Neuronal stem cell (in vitro differentiated cells): ENCODE measurements around the gene OTP.

Experiments
- DNase-seq: peaks from one replicate; pipeline ENCODE4 v3.0.0-alpha.2; 2013; ENCODE audit warnings: low spot score
- H2AFZ ChIP-seq: one replicate; pipeline ENCODE4 v1.6.1; 2013; ENCODE audit warnings: mild to moderate bottlenecking, low read length, inconsistent platforms
- H2AK5ac ChIP-seq: 2 replicates; pipeline ENCODE4 v1.6.1; 2013; ENCODE audit warnings: low read depth, mild to moderate bottlenecking, inconsistent platforms, low read length, moderate library complexity, mixed read lengths
- H2BK120ac ChIP-seq: 2 replicates; pipeline ENCODE4 v1.6.1; 2013; ENCODE audit warnings: low read depth, mild to moderate bottlenecking, inconsistent platforms, low read length, moderate library complexity, mixed read lengths
- H2BK12ac ChIP-seq: one replicate; pipeline ENCODE4 v1.6.1; 2013; ENCODE audit warnings: low read length, inconsistent platforms
- H2BK15ac ChIP-seq: 2 replicates; pipeline ENCODE4 v1.6.1; 2013; ENCODE audit warnings: mild to moderate bottlenecking, low read length, inconsistent platforms, mixed read lengths
- H2BK5ac ChIP-seq: one replicate; pipeline ENCODE4 v1.6.1; 2013; ENCODE audit warnings: inconsistent platforms, mild to moderate bottlenecking, low read length, moderate library complexity
- H3K14ac ChIP-seq: one replicate; pipeline ENCODE4 v1.6.1; 2013; ENCODE audit warnings: low read length, inconsistent platforms
- H3K18ac ChIP-seq: 2 replicates; pipeline ENCODE4 v1.6.1; 2013; ENCODE audit warnings: low read length, inconsistent platforms
- H3K23ac ChIP-seq: 2 replicates; pipeline ENCODE4 v1.6.1; 2013; ENCODE audit warnings: low read depth, mild to moderate bottlenecking, mixed read lengths, low read length, inconsistent platforms; ENCODE audit not compliant: poor library complexity
- H3K27ac ChIP-seq: replicated peaks from 3 replicates; pipeline ENCODE4 v1.5.1; 2013; ENCODE audit warnings: low read length, inconsistent platforms
- H3K27me3 ChIP-seq, 3 experiments: 2 replicates each; pipeline ENCODE4 v1.6.1; 2013; ENCODE audit warnings: low read length in 3 of 3, mild to moderate bottlenecking in 2 of 3, inconsistent platforms in 1 of 3, low read depth in 1 of 3, mixed read lengths in 1 of 3, moderate library complexity in 1 of 3; ENCODE audit not compliant: control insufficient read depth in 3 of 3, insufficient read depth in 3 of 3
- H3K36me3 ChIP-seq, 2 donors: replicated peaks in 1 of 2; 2 replicates each; pipeline ENCODE4 v1.6.1; 2013; ENCODE audit warnings: low read length in 2 of 2; ENCODE audit not compliant: control insufficient read depth in 2 of 2, insufficient read depth in 2 of 2
- H3K4ac ChIP-seq: 2 replicates; pipeline ENCODE4 v1.6.1; 2013; ENCODE audit warnings: inconsistent platforms, mild to moderate bottlenecking, low read length, moderate library complexity
- H3K4me1 ChIP-seq, 2 donors: 1 replicate in 1 of 2; 2 replicates in 1 of 2; pipeline ENCODE4 v1.6.1; 2013; ENCODE audit warnings: low read length in 2 of 2, low read depth in 1 of 2; ENCODE audit not compliant: control insufficient read depth in 2 of 2, insufficient read depth in 1 of 2
- H3K4me2 ChIP-seq: one replicate; pipeline ENCODE4 v1.6.1; 2013; ENCODE audit warnings: mild to moderate bottlenecking, low read length, inconsistent platforms; ENCODE audit not compliant: insufficient read depth, poor library complexity, severe bottlenecking
- H3K4me3 ChIP-seq, 2 donors: 2 replicates each; pipeline ENCODE4 v1.5.1; 2013; ENCODE audit warnings: low read length in 2 of 2, mild to moderate bottlenecking in 2 of 2, inconsistent platforms in 1 of 2, moderate library complexity in 1 of 2
- H3K79me1 ChIP-seq: one replicate; pipeline ENCODE4 v1.6.1; 2013; ENCODE audit warnings: low read depth, mild to moderate bottlenecking, inconsistent platforms, low read length, moderate library complexity
- H3K9ac ChIP-seq: one replicate; pipeline ENCODE4 v1.6.1; 2013; ENCODE audit warnings: mild to moderate bottlenecking, low read depth, low read length, inconsistent platforms; ENCODE audit not compliant: poor library complexity
- H3K9me3 ChIP-seq, 2 donors: replicated peaks in 1 of 2; 2 replicates each; pipeline versions ENCODE3 to v1.6.1; 2013; ENCODE audit warnings: low read length in 2 of 2, mild to moderate bottlenecking in 2 of 2, inconsistent platforms in 1 of 2, low read depth in 1 of 2, mixed read lengths in 1 of 2, moderate library complexity in 1 of 2; ENCODE audit not compliant: control insufficient read depth in 2 of 2, insufficient read depth in 1 of 2
- H4K8ac ChIP-seq: one replicate; pipeline ENCODE4 v1.6.1; 2013; ENCODE audit warnings: low read depth, mild to moderate bottlenecking, inconsistent platforms, low read length, moderate library complexity
- H4K91ac ChIP-seq: one replicate; pipeline ENCODE4 v1.6.1; 2013; ENCODE audit warnings: low read length, low read depth, mild to moderate bottlenecking, inconsistent platforms; ENCODE audit not compliant: poor library complexity
- whole genome bisulfite sequencing, 2 donors: extraction: QIAGEN DNeasy Blood & Tissue Kit; methylation state at CpG; one replicate each; pipeline ENCODE4 v1.1.7; 2013; ENCODE audit warnings: missing lambda C conversion rate in 2 of 2, mixed read lengths in 1 of 2; ENCODE audit not compliant: insufficient read length in 2 of 2, insufficient replicate concordance in 1 of 2; ENCODE audit errors: extremely low coverage in 2 of 2; 5-methylcytosine and 5-hydroxymethylcytosine counted together

OTP gene

DNA sequence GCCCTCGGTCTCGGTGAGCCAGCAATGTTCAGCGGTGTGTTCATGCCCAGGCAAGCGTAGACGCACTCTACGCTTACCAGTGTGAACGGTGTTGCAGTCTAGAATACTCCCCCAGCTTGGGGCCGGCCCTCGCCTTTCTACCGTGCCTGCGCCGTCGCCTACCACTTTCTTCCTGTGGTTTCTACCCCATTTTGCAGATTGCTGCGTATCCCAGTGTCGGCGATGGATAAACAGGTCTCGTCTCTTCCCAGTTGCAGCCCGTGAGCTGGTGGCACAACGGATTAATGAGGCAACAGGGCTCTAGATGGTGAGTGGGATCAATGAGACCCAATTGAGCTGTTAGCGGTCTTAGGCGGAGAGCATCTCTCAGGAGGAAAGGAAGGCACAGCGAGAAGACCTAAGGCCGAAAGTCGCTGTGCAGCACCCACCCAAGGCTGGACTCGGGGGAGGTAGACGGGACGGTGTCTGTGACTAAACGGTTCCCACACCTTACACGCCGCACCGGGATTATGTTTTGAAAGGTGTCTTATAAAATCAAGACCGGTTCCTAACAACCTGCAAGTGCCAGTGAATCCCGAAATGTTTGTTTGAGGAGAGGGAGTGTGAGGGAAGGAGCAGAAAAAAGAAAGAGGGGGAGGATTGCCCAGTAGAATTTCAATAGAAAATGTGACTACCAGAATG lies 5.8 kb downstream of the OTP start:
- H4K8ac ChIP-seq = no peak overlapping the region
- no peak overlapping the region for H3K18ac ChIP-seq
- peaks cover 0 to 1% of the 10 kb centered on the region in 2 donors for H3K9me3 ChIP-seq
- H2AK5ac ChIP-seq = no peak overlapping the region
- peaks cover 56 to 100% (median 83%) of the 10 kb centered on the region in 3 experiments for H3K27me3 ChIP-seq
- H3K14ac ChIP-seq = no peak overlapping the region
- H2BK5ac ChIP-seq = no peak overlapping the region
- H3K23ac ChIP-seq = peak overlapping the region; percentile 16
- no peak overlapping the region for H2BK12ac ChIP-seq
- no peaks in the 10 kb centered on the region for H3K79me1 ChIP-seq
- H2AFZ ChIP-seq = no peak overlapping the region
- no peak overlapping the region for H4K91ac ChIP-seq
- WGBS, 2 donors = no CpG with 5 or more reads among the region's 33 CpGs
- no peak for DNase-seq
- H3K4ac ChIP-seq = no peak overlapping the region
- no peak overlapping the region for H3K4me2 ChIP-seq
- no peak overlapping the region for H3K9ac ChIP-seq
- H3K27ac ChIP-seq = no peak overlapping the region
- no peak overlapping the region for H2BK120ac ChIP-seq
- H2BK15ac ChIP-seq = no peak overlapping the region
- no peak overlapping the region for H3K4me3 ChIP-seq
- H3K36me3 ChIP-seq = no peaks in the 10 kb centered on the region
- H3K4me1 ChIP-seq = peaks cover 3 to 6% of the 10 kb centered on the region in 2 donors

DNA sequence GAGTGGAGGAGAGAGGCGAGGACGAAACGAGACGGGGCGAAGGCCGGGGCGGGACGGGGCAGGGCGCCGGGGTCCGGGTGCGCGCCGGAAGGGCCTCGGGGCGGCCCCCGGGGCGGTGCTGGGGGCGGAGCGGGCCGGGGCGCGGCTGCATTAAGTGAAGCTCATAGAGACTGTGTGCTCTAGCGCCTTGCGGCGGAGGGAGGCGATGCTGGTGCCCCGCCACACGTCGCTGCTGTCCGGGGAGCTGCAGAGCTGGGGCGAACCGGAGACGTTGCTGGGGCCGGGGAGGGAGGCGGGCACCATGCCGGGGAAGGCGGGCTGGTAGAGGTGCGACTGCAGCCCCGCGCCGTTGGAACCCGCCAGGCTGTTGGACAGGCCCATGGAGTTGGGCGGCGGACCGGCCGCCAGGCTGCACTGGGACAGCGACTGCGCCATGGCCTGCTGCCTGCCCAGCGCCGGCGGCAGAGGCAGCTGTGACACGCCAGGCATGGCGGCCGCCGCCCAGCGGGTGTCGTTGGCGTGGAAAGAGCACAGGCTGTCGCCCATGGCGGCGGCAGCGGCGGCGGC lies 8.3 kb downstream of the OTP start:
- no peaks in the 10 kb centered on the region for H3K79me1 ChIP-seq
- peak overlapping the region; percentile 89 for H2AFZ ChIP-seq
- peak overlapping the region; percentile 95 for H3K23ac ChIP-seq
- peak overlapping the region; percentile 92 for H2BK15ac ChIP-seq
- H2BK5ac ChIP-seq = no peak overlapping the region
- DNase-seq = no peak
- H3K27me3 ChIP-seq = peaks cover 38 to 100% (median 68%) of the 10 kb centered on the region in 3 experiments
- peak overlapping the region; percentile 7 for H2AK5ac ChIP-seq
- no peak overlapping the region for H4K8ac ChIP-seq
- no CpG with 5 or more reads among the region's 65 CpGs for WGBS, 2 donors
- no peaks in the 10 kb centered on the region for H3K36me3 ChIP-seq
- peak overlapping the region; percentile 51 for H3K14ac ChIP-seq
- H3K27ac ChIP-seq = no peak overlapping the region
- H3K9ac ChIP-seq = peak overlapping the region; percentile 44
- peak overlapping the region; percentile 91 for H3K18ac ChIP-seq
- peaks cover 3 to 6% of the 10 kb centered on the region in 2 donors for H3K4me1 ChIP-seq
- peak overlapping the region; percentile 93 for H3K4me2 ChIP-seq
- H4K91ac ChIP-seq = no peak overlapping the region
- H2BK120ac ChIP-seq = no peak overlapping the region
- H3K4ac ChIP-seq = peak overlapping the region; percentile 61
- H2BK12ac ChIP-seq = no peak overlapping the region
- peak overlapping the region; percentile 35 to 77 for H3K4me3 ChIP-seq
- no peaks in the 10 kb centered on the region for H3K9me3 ChIP-seq

DNA sequence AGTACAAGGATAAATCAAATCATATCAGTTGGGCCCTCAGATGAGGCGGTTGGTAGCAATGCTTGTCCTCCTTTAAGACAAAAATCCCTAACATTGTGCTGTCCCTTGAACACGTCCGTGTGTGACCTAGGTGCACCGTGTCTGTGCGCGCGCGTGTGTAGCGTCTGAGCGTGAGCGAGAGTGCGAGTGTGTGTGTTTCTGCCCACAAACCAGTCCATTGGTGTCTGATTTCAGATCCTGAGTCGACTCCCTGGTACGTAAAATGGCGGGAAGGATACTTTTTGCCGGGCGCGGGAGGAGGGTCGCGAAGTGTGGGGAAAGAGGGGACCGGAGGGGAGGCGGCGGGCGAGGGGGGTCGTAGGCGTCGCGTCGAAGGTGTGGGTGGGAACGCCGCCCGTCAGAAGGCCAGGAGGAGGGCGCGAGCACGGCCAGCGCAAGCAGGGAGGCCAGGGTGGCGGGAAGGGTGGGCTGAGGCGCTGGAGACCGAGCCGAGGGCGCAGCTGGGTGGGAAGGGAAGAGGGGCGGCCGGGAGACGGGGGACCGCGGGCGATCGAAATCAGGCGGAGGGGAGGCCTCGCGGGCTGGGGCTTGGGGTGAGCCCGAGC lies 8.9 kb downstream of the OTP start:
- Histone ChIP-seq H3K9me3 (no peaks in the 10 kb centered on the region), H2BK12ac (no peak overlapping the region), H3K36me3 (no peaks in the 10 kb centered on the region), H3K14ac (peak overlapping the region; percentile 28), H3K23ac (peak overlapping the region; percentile 95), H3K9ac (peak overlapping the region; percentile 72), H3K4ac (no peak overlapping the region), H2BK120ac (no peak overlapping the region), H2BK15ac (peak overlapping the region; percentile 92), H2AFZ (peak overlapping the region; percentile 89), H3K27me3 (peaks cover 38 to 100% (median 71%) of the 10 kb centered on the region in 3 experiments), H4K8ac (no peak overlapping the region), H2AK5ac (peak overlapping the region; percentile 22), H2BK5ac (no peak overlapping the region), H3K79me1 (no peaks in the 10 kb centered on the region), H3K27ac (no peak overlapping the region), H3K4me3 (peak overlapping the region; percentile 11 to 77), H4K91ac (no peak overlapping the region), H3K4me2 (peak overlapping the region; percentile 93), H3K4me1 (peaks cover 3 to 6% of the 10 kb centered on the region in 2 donors), H3K18ac (peak overlapping the region; percentile 87)
- no CpG with 5 or more reads among the region's 52 CpGs for WGBS, 2 donors
- DNase-seq = no peak
